Endodermal cell (in vitro differentiated cells): ENCODE results near the gene OTOL1. TPM values are rescaled to one million over a fixed set of nuclear protein-coding genes. Genes with fewer than 3 reads are reported as not detected.
"Not testable (repeated sequence)": the region's sequence is repeated elsewhere in the genome, so short reads cannot be mapped to it uniquely, and the experiment has no call there.

Source experiments
- DNase-seq: peaks from one replicate; pipeline ENCODE4 v3.0.0-alpha.2; 2017
- H3K27ac ChIP-seq: 2 replicates; pipeline ENCODE4 v1.5.1; 2013; ENCODE audit warnings: mild to moderate bottlenecking, low read depth, low read length, moderate library complexity
- H3K27me3 ChIP-seq: 2 replicates; pipeline ENCODE4 v1.6.1; 2013; ENCODE audit warnings: mild to moderate bottlenecking, low read length, moderate library complexity; ENCODE audit not compliant: insufficient read depth, control insufficient read depth, poor library complexity, severe bottlenecking
- H3K36me3 ChIP-seq: 2 replicates; pipeline ENCODE4 v1.7.0; 2013; ENCODE audit warnings: mild to moderate bottlenecking, low read length, moderate library complexity; ENCODE audit not compliant: control insufficient read depth, insufficient read depth
- H3K4me1 ChIP-seq: one replicate; pipeline ENCODE4 v1.7.0; 2013; ENCODE audit warnings: low read length; ENCODE audit not compliant: control insufficient read depth, insufficient read depth
- H3K4me3 ChIP-seq: 2 replicates; pipeline ENCODE4 v1.5.1; 2013; ENCODE audit warnings: mild to moderate bottlenecking, low read length, moderate library complexity
- H3K9ac ChIP-seq: 2 replicates; pipeline ENCODE4 v1.6.1; 2013; ENCODE audit warnings: mild to moderate bottlenecking, low read length, moderate library complexity; ENCODE audit not compliant: poor library complexity, severe bottlenecking; ENCODE audit errors: extremely low read depth
- H3K9me3 ChIP-seq: 2 replicates; pipeline ENCODE4 v1.6.1; 2013; ENCODE audit warnings: mild to moderate bottlenecking, low read length, moderate library complexity; ENCODE audit not compliant: control insufficient read depth
- H3K27ac Mint-ChIP-seq: 2 replicates; pipeline ENCODE4 v1.8.0; 2020; ENCODE audit warnings: mixed read lengths
- H3K27me3 Mint-ChIP-seq: 2 replicates; pipeline ENCODE4 v1.8.0; 2021; ENCODE audit warnings: mild to moderate bottlenecking, mixed read lengths; ENCODE audit not compliant: insufficient read depth
- H3K36me3 Mint-ChIP-seq: 2 replicates; pipeline ENCODE4 v1.8.0; 2020; ENCODE audit warnings: low read depth, mixed read lengths
- H3K4me1 Mint-ChIP-seq: 2 replicates; pipeline ENCODE4 v1.8.0; 2020; ENCODE audit warnings: mixed read lengths
- H3K4me3 Mint-ChIP-seq: 2 replicates; pipeline ENCODE4 v1.8.0; 2020; ENCODE audit warnings: mild to moderate bottlenecking, moderate library complexity, mixed read lengths
- H3K9me3 Mint-ChIP-seq: 2 replicates; pipeline ENCODE4 v1.8.0; 2020; ENCODE audit warnings: mild to moderate bottlenecking, mixed read lengths
- WGBS, 2 experiments: methylation state at CpG; one replicate each; pipeline versions ENCODE4 v1.1.5 to v1.1.7; 2013; ENCODE audit warnings: missing lambda C conversion rate in 2 of 2, mixed read lengths in 1 of 2; ENCODE audit not compliant: insufficient coverage in 1 of 2, insufficient read length in 1 of 2; 5-methylcytosine and 5-hydroxymethylcytosine counted together
- total RNA-seq, 2 donors: library from RNA; stranded (reverse); fragmentation: NEBNext Ultra II Directional in 1 of 2; extraction: Animal tissue kit (Norgen Biotek cat#: 25700) in 1 of 2; gene quantifications; 2 replicates in 1 of 2; 3 replicates in 1 of 2; pipeline ENCODE4 v1.2.1, GENCODE V29; 2021
- TF ChIP-seq, protein P1 (sequence below): fragments of 200-600 bp; sonication (generic); conservative IDR thresholded peaks from 2 replicates; pipeline ENCODE4 v1.5.0; 2021; ENCODE audit warnings: antibody characterized with exemption, mild to moderate bottlenecking

Gene OTOL1
- total RNA-seq, 2 donors from 2014 or later: not detected

DNA sequence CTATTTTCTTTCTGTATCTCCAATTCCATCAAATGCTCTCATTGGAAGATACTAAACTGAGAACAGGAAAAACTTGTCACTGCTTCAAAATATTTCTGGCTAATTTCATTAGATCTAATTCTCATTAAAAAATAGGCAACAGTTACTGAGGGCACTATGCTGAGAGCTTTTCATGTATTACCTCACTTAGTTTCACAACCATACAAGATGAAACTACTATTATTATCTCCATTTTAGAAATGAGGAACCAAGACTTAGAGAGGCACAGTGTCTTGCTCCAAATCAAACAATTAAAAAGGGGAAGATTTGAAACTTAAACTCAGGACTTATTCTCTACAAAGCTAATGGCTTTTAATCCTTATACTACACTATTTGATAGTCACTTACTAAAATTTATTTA is 7.2 kb upstream of the OTOL1 start:
- Histone ChIP-seq H3K27ac (no peak overlapping the region), H3K4me1 (no peaks in the 10 kb centered on the region), H3K4me3 (no peak overlapping the region), H3K27me3 (no peaks in the 10 kb centered on the region), H3K9me3 (no peaks in the 10 kb centered on the region), H3K9ac (no peak overlapping the region), H3K36me3 (no peaks in the 10 kb centered on the region)
- Mint-ChIP-seq H3K27me3 (no peaks in the 10 kb centered on the region), H3K4me1 (no peaks in the 10 kb centered on the region), H3K36me3 (no peaks in the 10 kb centered on the region), H3K4me3 (no peak overlapping the region), H3K9me3 (peaks cover 4% of the 10 kb centered on the region), H3K27ac (no peak overlapping the region)
- no peak for DNase-seq
- TF ChIP-seq, protein P1, sequence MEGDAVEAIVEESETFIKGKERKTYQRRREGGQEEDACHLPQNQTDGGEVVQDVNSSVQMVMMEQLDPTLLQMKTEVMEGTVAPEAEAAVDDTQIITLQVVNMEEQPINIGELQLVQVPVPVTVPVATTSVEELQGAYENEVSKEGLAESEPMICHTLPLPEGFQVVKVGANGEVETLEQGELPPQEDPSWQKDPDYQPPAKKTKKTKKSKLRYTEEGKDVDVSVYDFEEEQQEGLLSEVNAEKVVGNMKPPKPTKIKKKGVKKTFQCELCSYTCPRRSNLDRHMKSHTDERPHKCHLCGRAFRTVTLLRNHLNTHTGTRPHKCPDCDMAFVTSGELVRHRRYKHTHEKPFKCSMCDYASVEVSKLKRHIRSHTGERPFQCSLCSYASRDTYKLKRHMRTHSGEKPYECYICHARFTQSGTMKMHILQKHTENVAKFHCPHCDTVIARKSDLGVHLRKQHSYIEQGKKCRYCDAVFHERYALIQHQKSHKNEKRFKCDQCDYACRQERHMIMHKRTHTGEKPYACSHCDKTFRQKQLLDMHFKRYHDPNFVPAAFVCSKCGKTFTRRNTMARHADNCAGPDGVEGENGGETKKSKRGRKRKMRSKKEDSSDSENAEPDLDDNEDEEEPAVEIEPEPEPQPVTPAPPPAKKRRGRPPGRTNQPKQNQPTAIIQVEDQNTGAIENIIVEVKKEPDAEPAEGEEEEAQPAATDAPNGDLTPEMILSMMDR: no peak

GRCh38 chr3:161490845-161491244 is 5.8 kb upstream of the OTOL1 start:
- not testable (repeated sequence) for H3K9ac ChIP-seq, H3K4me3 Mint-ChIP-seq, H3K27ac Mint-ChIP-seq, H3K4me1 Mint-ChIP-seq, H3K36me3 Mint-ChIP-seq, H3K27me3 Mint-ChIP-seq, DNase-seq, H3K27me3 ChIP-seq, H3K4me1 ChIP-seq, H3K27ac ChIP-seq, H3K36me3 ChIP-seq, H3K4me3 ChIP-seq
- WGBS, 2 experiments: 96 to 100% methylated on average over 1 of the region's 1 CpG
- H3K9me3 Mint-ChIP-seq: peaks cover 14% of the 10 kb centered on the region
- H3K9me3 ChIP-seq: peaks cover 10% of the 10 kb centered on the region

GRCh38 chr3:161498259-161498921 is 1.8 kb downstream of the OTOL1 start:
- Histone ChIP-seq H3K4me3 (no peak overlapping the region), H3K27me3 (no peaks in the 10 kb centered on the region), H3K9ac (no peak overlapping the region), H3K4me1 (no peaks in the 10 kb centered on the region), H3K9me3 (peaks cover 10% of the 10 kb centered on the region), H3K36me3 (no peaks in the 10 kb centered on the region), H3K27ac (no peak overlapping the region)
- peaks cover 14% of the 10 kb centered on the region for H3K9me3 Mint-ChIP-seq
- TF ChIP-seq, protein P1: no peak
- H3K27ac Mint-ChIP-seq: peak overlapping the region; percentile 38
- DNase-seq: peak; percentile 55
- H3K27me3 Mint-ChIP-seq: no peaks in the 10 kb centered on the region
- 23% methylated on average over 2 of the region's 2 CpGs; no CpG with 5 or more reads in 1 of the 2 experiments for WGBS, 2 experiments
- peaks cover 7% of the 10 kb centered on the region for H3K4me1 Mint-ChIP-seq
- H3K4me3 Mint-ChIP-seq: no peak overlapping the region
- H3K36me3 Mint-ChIP-seq: no peaks in the 10 kb centered on the region
